HG02610 (cell line): Measurements from ENCODE around the gene CBR1.

Experiments used
- ATAC-seq: cut with Tn5 transposase; IDR thresholded peaks from one replicate; pipeline ENCODE4 v1.9.1; 2021; ENCODE audit warnings: mild to moderate bottlenecking, moderate library complexity; ENCODE audit not compliant: unreplicated experiment

Gene CBR1

GRCh38 chr21:36069713-36070583 lies at the start of gene CBR1:
Gene CBR1, plus strand, starts transcription at chr21:36070024. Its CDS starts 92 bp downstream, at chr21:36070116.
- peak; percentile 96 for ATAC-seq

- ATAC-seq, result no peak
Observed at GRCh38 chr21:36021251-36021837, 48.5 kb upstream of the CBR1 start.

- no peak for ATAC-seq
Observed at GRCh38 chr21:36022427-36023091, 47.3 kb upstream of the CBR1 start.

DNA sequence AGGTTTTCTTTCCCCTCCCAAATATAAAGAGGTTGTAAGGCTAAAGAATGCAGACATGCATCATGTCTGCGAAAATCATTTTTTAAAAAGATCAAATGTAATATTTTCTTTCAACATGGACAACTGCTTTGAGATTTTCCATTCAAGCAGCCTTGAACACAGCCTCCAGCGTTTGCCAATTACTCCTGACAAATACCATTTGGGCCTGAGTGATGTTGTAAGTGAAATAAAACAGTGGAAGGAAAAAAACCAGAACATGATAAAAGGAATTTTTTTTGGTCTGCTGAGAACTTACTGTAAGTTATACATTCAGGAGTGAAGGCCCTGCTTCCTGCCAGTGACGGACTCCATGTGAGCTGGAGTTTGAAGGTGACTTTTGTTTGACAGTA lies 46.7 kb upstream of the CBR1 start:
- ATAC-seq, result no peak

- ATAC-seq, result no peak
Observed at GRCh38 chr21:36024782-36025181, 45.0 kb upstream of the CBR1 start.

DNA sequence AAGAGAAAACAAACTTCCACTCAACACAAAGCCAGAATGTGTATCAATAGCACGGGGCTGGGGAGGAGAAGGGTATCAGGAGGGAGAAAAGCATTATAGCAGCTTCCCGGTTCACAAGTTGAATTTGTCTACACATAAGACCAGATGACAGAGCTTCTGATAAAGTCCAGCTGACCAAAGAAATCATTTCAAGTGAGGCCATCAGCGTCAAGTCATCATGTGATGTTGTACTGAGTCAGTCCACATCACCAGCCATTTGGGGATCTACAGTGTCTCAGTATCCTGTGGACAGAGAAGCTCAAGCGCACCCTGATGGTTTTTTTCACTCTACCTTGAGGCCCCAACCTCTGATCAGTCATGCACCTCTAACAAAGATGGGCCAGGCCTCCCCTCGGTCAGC lies 42.5 kb upstream of the CBR1 start:
- ATAC-seq, result no peak

DNA sequence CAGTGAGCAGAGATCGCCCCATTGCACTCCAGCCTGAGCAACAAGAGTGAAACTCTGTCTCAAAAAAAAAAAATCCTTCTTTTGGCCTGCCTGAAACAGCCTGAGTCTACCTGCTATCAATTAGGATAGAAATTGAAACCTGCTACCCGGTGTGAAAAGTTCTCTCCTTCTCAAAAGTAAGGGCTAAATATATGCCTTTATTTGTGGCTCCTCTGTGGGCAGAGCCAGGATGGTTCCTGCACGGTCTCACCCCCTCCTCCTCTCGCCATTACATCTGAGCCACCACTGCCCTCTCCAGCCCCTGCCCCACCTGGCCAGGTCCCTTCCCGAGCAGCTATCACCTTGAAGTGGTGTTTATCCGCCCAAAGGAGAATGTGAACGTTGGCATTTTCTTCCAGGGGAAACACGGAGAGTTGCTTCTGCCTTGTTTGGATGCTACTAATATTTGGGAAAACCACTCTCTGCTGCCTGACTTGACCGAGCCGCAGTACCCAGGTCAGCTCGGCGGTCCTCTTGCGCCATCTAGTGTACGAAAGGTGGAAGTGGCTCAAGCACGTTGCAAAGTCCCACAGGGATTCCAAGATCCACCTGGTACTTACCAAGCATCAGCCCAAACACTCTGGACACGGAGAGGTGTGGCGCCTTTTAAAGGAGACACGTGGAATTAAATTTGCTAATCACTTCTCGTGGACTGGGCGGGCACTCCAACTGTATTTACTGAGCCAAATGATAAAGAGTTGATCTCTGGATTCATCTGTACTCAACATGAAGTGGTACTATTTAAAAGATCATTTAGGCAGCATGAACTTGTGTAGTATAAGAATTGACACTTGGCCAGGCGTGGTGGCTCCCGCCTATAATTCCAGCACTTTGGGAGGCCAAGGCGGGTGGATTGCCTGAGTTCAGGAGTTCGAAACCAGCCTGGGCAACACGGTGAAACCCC lies 41.4 kb upstream of the CBR1 start:
- ATAC-seq, result peak; percentile 43

DNA sequence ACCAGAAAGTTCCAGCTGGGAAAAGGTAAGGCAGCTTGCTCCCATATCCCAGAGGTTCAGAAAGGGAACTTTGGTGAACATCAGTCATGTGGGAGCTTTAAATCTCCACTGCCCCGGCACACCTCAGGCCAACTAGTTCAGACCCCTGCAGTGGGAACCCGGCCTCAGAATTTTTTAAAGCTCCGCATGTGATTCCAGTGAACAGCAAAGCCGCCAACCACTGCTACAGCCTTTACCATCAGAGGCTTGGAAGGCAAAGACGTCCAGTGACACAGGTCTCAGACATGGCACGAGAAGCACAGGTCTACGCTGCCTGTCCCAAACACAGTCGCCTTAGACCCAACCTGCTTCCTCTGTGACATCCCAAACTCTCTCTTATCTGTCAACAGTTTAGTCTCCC lies 40.5 kb upstream of the CBR1 start:
- ATAC-seq, result no peak

GRCh38 chr21:36030581-36031189 lies 39.1 kb upstream of the CBR1 start:
- ATAC-seq, result no peak

DNA sequence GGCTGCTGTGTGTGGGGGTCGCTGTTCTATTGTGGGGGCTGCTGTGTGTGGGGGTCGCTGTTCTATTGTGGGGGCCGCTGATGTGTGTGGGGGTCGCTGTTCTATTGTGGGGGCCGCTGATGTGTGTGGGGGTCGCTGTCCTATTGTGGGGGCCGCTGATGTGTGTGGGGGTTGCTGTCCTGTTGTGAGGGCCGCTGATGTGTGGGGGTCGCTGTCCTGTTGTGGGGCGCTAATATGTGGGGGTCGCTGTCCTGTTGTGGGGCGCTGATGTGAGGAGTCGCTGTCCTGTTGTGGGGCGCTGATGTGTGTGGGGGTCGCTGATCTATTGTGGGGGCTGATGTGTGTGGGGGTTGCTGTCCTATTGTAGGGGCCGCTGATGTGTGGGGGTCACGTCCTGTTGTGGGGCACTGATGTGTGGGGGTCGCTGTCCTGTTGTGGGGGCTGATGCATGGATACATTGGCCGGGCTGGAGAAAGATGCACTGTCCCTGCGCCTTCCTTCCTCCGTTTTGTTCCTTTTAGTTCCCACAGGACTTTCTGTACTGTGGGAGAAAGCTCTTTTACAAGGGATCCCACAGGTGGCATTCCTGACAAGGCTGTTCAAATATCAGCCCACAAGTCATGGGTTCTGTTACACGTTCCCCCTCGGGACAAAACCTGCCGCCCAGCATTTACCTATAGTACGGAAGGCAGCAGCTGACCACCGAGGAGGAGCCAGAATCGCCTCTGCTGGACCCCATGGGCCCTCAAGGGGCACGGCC lies 37.0 kb upstream of the CBR1 start:
- ATAC-seq, result no peak

DNA sequence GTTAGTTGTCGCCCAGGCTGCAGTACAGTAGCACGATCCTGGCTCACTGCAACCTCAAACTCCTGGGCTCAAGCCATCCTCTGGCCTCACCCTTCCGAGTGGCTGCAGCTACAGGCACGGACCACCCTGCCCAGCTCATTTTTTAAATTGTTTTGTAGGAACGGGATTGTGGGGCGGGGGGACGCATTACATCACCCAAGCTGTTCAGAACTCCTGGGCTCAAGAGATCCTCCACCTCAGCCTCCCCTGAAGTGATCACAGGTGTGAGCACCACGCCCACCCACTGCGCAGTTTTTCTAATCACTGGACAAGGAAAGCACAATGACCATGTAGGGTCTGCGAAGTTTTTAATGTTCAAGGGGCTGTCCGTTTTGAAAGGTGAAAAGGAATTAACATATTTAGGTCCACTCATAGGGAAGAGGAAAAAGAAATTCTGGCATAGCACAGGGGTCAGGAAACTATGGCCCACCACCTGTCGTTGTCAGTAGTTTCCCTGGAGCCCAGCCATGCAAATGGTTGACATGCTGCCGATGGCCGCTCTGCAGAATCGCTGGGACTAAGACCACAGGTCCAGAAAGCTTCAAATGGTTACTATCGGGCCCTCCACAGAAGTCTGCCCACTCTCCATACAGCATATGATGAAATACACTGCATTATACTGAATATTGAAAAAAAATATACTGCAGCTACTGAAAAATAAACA lies 35.5 kb upstream of the CBR1 start:
- ATAC-seq, result no peak

GRCh38 chr21:36035381-36035791 lies 34.4 kb upstream of the CBR1 start:
- ATAC-seq, result no peak

DNA sequence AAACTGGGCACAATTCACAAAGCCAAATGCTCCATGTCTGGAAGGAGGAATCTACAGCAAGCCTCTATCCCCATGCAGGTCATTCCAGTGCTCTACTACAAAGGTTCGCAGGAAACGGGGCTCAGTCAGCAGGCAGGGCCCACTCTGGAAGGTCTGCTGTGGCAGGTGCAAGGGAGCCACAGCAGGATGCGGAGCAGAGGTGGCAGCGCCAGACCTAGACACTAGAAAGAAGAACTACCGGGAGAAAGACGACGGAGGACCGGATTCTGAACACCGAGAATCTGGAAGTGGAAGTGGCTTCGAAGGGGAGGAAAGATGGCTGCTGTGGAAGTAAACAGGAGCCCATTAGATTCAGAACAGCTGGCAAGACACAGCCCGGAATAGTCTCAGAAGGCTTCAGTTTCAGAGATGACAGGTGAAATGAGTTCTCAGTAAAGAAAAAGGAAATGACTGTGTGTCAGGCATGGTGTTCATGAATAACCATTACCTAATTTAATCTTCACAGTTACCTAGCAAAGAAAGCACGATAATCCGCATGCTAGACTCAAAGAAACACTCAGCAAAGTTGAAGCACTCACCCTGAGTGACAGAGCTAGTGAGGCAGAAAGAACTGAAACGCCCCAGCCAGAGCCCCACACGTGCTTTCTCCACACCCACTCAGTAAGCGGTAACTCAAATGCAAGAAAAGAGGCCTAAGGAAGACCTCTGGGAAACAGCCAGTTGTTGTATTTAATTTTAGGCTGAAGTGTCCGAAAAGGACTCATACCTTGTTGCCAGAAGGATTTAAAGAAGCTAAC lies 30.9 kb upstream of the CBR1 start:
- ATAC-seq, result no peak

GRCh38 chr21:36039861-36040260 lies 30.0 kb upstream of the CBR1 start:
- ATAC-seq, result no peak

GRCh38 chr21:36040389-36040788 lies 29.4 kb upstream of the CBR1 start:
- ATAC-seq, result no peak

GRCh38 chr21:36041910-36042309 lies 27.9 kb upstream of the CBR1 start:
- no peak for ATAC-seq

- no peak for ATAC-seq
Observed at GRCh38 chr21:36044056-36044455, 25.8 kb upstream of the CBR1 start.

DNA sequence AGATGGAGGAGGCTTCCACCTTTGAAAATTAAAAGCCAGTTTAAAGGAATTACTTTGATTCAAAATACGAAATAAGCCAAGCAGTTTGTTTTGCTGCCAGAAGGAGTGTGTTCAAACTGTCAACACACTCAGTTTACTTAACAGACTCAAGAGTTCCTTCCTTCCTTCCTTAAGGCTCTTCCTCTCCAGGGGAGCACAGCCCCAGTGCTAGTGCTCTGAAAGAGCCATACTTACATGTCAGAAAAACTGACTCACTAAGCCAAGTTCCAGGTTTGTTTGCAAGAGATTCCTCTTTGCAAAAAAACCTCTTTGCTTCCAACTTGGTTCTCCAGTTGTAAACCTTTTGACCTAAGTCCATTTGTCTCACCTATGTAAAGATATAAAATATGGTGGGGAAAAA lies 23.8 kb upstream of the CBR1 start:
- no peak for ATAC-seq
